ENCODE results near the gene LANCL2. TPM values are rescaled to one million over a fixed set of nuclear protein-coding genes. Genes with fewer than 3 reads are reported as not detected.
A peak's percentile ranks its signal among the peaks of the same experiment; 100 is the strongest.

The LANCL2 gene
- total and polyA plus RNA-seq, 2 of the 4 experiments (the other 2 are of a cell fraction): 11.7 to 17.9 TPM

- H2AK9ac ChIP-seq (replicated peaks; ENCODE audit: low read depth, low read length, poor library complexity): no peak overlapping the region
- no CpG with 5 or more reads among the region's 8 CpGs for WGBS, 2 experiments (ENCODE audit: extremely low coverage in 2 of 2, insufficient read length in 1 of 2)
- H3K4me3 ChIP-seq (ENCODE audit: insufficient read depth, low read depth, low read length): no peak overlapping the region
- H3K9me3 ChIP-seq (ENCODE audit: control insufficient read depth, insufficient read depth, low read length): no peaks in the 10 kb centered on the region
- no peaks in the 10 kb centered on the region; the same call in 1 of the 2 replicates for H3K36me3 ChIP-seq (ENCODE audit: control insufficient read depth, insufficient read depth, low read length)
- peak overlapping the region; percentile 77; the same call in 2 of the 3 replicates for H2BK15ac ChIP-seq (ENCODE audit: low read depth, low read length)
- H4K91ac ChIP-seq (ENCODE audit: insufficient read depth, low read depth, low read length): peak overlapping the region; percentile 86
- H2AFZ ChIP-seq (replicated peaks; ENCODE audit: low read length, poor library complexity): no peak overlapping the region
- no peaks in the 10 kb centered on the region for H4K20me1 ChIP-seq (ENCODE audit: insufficient read depth, low read length)
- peaks cover 11% of the 10 kb centered on the region for H3K9me1 ChIP-seq (ENCODE audit: insufficient read depth, low read length)
- H4K8ac ChIP-seq (ENCODE audit: low read depth in 2 of 2, low read length in 2 of 2): peak overlapping the region; percentile 56 to 75; a peak in 3 of 4 replicates
- dilution Hi-C loops (cut with HindIII; ENCODE audit: low sequenced_read_pairs, unreplicated experiment): no loop called here
- H2BK20ac ChIP-seq (ENCODE audit: low read depth, low read length): peak overlapping the region; percentile 83
- H3K23ac ChIP-seq (ENCODE audit: low read depth, low read length): peak overlapping the region; percentile 65
- peak overlapping the region; percentile 81 for H3K4ac ChIP-seq (ENCODE audit: low read depth, low read length)
- intact Hi-C loops (cut with micrococcal nuclease): loop anchor here (5.0 kb wide), 3 partner anchors 43 to 108 kb away; no protein-coding TSS in a partner anchor
- in situ Hi-C loops (cut with MboI; ENCODE audit: low sequenced_read_pairs): no loop called here
- peak; percentile 95 for DNase-seq
- H3K9ac ChIP-seq (ENCODE audit: low read depth, low read length): no peak overlapping the region
- CTCF ChIA-PET: no interaction called here
- H2BK5ac ChIP-seq (ENCODE audit: low read depth, low read length, poor library complexity, severe bottlenecking): peak overlapping the region; percentile 77
- peak; percentile 10 for ATAC-seq (ENCODE audit: low read depth)
- TF ChIP-seq RAD21 (IDR thresholded peaks at IDR 0.05; ENCODE audit: low read length): 0 out of 2 replicates have a peak, but pooled peaks have one; percentile 9
- TF ChIP-seq MAFK (IDR thresholded peaks at IDR 0.05; ENCODE audit: low read depth, low read length): no peak
- peak overlapping the region; percentile 80 for H2AK5ac ChIP-seq (ENCODE audit: low read depth, low read length)
- H3K27me3 ChIP-seq (ENCODE audit: control insufficient read depth, insufficient read depth, low read length): no peaks in the 10 kb centered on the region
- H3K14ac ChIP-seq (replicated peaks; ENCODE audit: low read depth, low read length): peak overlapping the region; percentile 79
- peak overlapping the region; percentile 37 for H3K4me2 ChIP-seq (ENCODE audit: low read depth, low read length)
- H3K27ac ChIP-seq (ENCODE audit: insufficient read depth, low read length): peak overlapping the region; percentile 80
- POLR2A ChIA-PET (ENCODE audit: unreplicated experiment): no interaction called here
- no TSS peak for BruUV-seq (replicated peaks)
- peak overlapping the region; percentile 84 for H2BK120ac ChIP-seq (ENCODE audit: low read depth, low read length)
- peak overlapping the region; percentile 82 for H3K18ac ChIP-seq (ENCODE audit: low read depth, low read length)
- H3K56ac ChIP-seq (ENCODE audit: extremely low read depth, insufficient read depth, low read length): peak overlapping the region; percentile 60
- peaks cover 19 to 37% of the 10 kb centered on the region in 2 experiments for H3K79me1 ChIP-seq (ENCODE audit: low read depth in 1 of 2, low read length in 2 of 2)
- peak overlapping the region; percentile 76 for H4K5ac ChIP-seq (ENCODE audit: low read depth, low read length)
- peaks cover 5% of the 10 kb centered on the region for H3K4me1 ChIP-seq (ENCODE audit: control insufficient read depth, insufficient read depth, low read length)
Measured at GRCh38 chr7:55369427-55370400, 4.6 kb downstream of the LANCL2 start.

Data from IMR-90 (cell line).